Testis (tissue), 2 donors: ENCODE results near the gene COL4A6.

Source experiments
- CTCF ChIP-seq, 3 experiments: fragments of 450-650 bp in 2 of 3; fragments of 200-600 bp in 1 of 3; sonication (generic) in 1 of 3; IDR thresholded peaks; one replicate each; pipeline ENCODE4 v1.5.1; 2016 to 2019; ENCODE audit warnings: antibody characterized with exemption in 3 of 3, mild to moderate bottlenecking in 2 of 3, moderate library complexity in 1 of 3
- POLR2A ChIP-seq: fragments of 450-650 bp; IDR thresholded peaks from one replicate; pipeline ENCODE4 v1.6.1; 2017; ENCODE audit warnings: antibody characterized with exemption, mild to moderate bottlenecking, moderate library complexity

DNA sequence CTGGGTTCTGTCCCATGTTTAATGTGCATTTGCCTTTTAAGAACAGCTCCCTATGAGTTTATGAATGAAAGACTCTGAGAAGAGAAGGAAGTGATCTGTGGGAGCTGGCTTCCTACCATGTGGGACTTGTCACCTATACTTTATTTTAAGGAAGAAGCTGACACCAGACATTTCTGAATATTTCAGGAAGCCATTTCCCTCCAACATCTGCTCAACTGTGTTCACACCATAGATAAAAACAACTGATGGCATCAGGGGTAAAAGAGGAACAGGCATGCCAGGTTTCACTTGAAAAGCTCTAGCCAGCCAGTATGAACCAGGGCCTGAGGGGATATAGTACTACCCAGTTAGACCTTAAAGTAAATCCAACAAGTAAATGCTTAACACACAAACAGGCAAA, 116.0 kb downstream of the COL4A6 start:
- no peak for TF ChIP-seq CTCF (IDR thresholded peaks at IDR 0.05)
- TF ChIP-seq POLR2A, result no peak
